Neuronal stem cell (in vitro differentiated cells): ENCODE data around the gene TEX13D.
A peak's percentile ranks its signal among the peaks of the same experiment; 100 is the strongest.

Experiments
- DNase-seq: peaks from one replicate; pipeline ENCODE4 v3.0.0-alpha.2; 2013; ENCODE audit warnings: low spot score
- H2AFZ ChIP-seq: one replicate; pipeline ENCODE4 v1.6.1; 2013; ENCODE audit warnings: mild to moderate bottlenecking, low read length, inconsistent platforms
- H2AK5ac ChIP-seq: 2 replicates; pipeline ENCODE4 v1.6.1; 2013; ENCODE audit warnings: low read depth, mild to moderate bottlenecking, inconsistent platforms, low read length, moderate library complexity, mixed read lengths
- H2BK120ac ChIP-seq: 2 replicates; pipeline ENCODE4 v1.6.1; 2013; ENCODE audit warnings: low read depth, mild to moderate bottlenecking, inconsistent platforms, low read length, moderate library complexity, mixed read lengths
- H2BK12ac ChIP-seq: one replicate; pipeline ENCODE4 v1.6.1; 2013; ENCODE audit warnings: low read length, inconsistent platforms
- H2BK15ac ChIP-seq: 2 replicates; pipeline ENCODE4 v1.6.1; 2013; ENCODE audit warnings: mild to moderate bottlenecking, low read length, inconsistent platforms, mixed read lengths
- H2BK5ac ChIP-seq: one replicate; pipeline ENCODE4 v1.6.1; 2013; ENCODE audit warnings: inconsistent platforms, mild to moderate bottlenecking, low read length, moderate library complexity
- H3K14ac ChIP-seq: one replicate; pipeline ENCODE4 v1.6.1; 2013; ENCODE audit warnings: low read length, inconsistent platforms
- H3K18ac ChIP-seq: 2 replicates; pipeline ENCODE4 v1.6.1; 2013; ENCODE audit warnings: low read length, inconsistent platforms
- H3K23ac ChIP-seq: 2 replicates; pipeline ENCODE4 v1.6.1; 2013; ENCODE audit warnings: low read depth, mild to moderate bottlenecking, mixed read lengths, low read length, inconsistent platforms; ENCODE audit not compliant: poor library complexity
- H3K27ac ChIP-seq: replicated peaks from 3 replicates; pipeline ENCODE4 v1.5.1; 2013; ENCODE audit warnings: low read length, inconsistent platforms
- H3K27me3 ChIP-seq, 3 experiments: 2 replicates each; pipeline ENCODE4 v1.6.1; 2013; ENCODE audit warnings: low read length in 3 of 3, mild to moderate bottlenecking in 2 of 3, inconsistent platforms in 1 of 3, low read depth in 1 of 3, mixed read lengths in 1 of 3, moderate library complexity in 1 of 3; ENCODE audit not compliant: control insufficient read depth in 3 of 3, insufficient read depth in 3 of 3
- H3K36me3 ChIP-seq, 2 donors: replicated peaks in 1 of 2; 2 replicates each; pipeline ENCODE4 v1.6.1; 2013; ENCODE audit warnings: low read length in 2 of 2; ENCODE audit not compliant: control insufficient read depth in 2 of 2, insufficient read depth in 2 of 2
- H3K4ac ChIP-seq: 2 replicates; pipeline ENCODE4 v1.6.1; 2013; ENCODE audit warnings: inconsistent platforms, mild to moderate bottlenecking, low read length, moderate library complexity
- H3K4me1 ChIP-seq, 2 donors: 1 replicate in 1 of 2; 2 replicates in 1 of 2; pipeline ENCODE4 v1.6.1; 2013; ENCODE audit warnings: low read length in 2 of 2, low read depth in 1 of 2; ENCODE audit not compliant: control insufficient read depth in 2 of 2, insufficient read depth in 1 of 2
- H3K4me2 ChIP-seq: one replicate; pipeline ENCODE4 v1.6.1; 2013; ENCODE audit warnings: mild to moderate bottlenecking, low read length, inconsistent platforms; ENCODE audit not compliant: insufficient read depth, poor library complexity, severe bottlenecking
- H3K4me3 ChIP-seq, 2 donors: 2 replicates each; pipeline ENCODE4 v1.5.1; 2013; ENCODE audit warnings: low read length in 2 of 2, mild to moderate bottlenecking in 2 of 2, inconsistent platforms in 1 of 2, moderate library complexity in 1 of 2
- H3K79me1 ChIP-seq: one replicate; pipeline ENCODE4 v1.6.1; 2013; ENCODE audit warnings: low read depth, mild to moderate bottlenecking, inconsistent platforms, low read length, moderate library complexity
- H3K9ac ChIP-seq: one replicate; pipeline ENCODE4 v1.6.1; 2013; ENCODE audit warnings: mild to moderate bottlenecking, low read depth, low read length, inconsistent platforms; ENCODE audit not compliant: poor library complexity
- H3K9me3 ChIP-seq, 2 donors: replicated peaks in 1 of 2; 2 replicates each; pipeline versions ENCODE3 to v1.6.1; 2013; ENCODE audit warnings: low read length in 2 of 2, mild to moderate bottlenecking in 2 of 2, inconsistent platforms in 1 of 2, low read depth in 1 of 2, mixed read lengths in 1 of 2, moderate library complexity in 1 of 2; ENCODE audit not compliant: control insufficient read depth in 2 of 2, insufficient read depth in 1 of 2
- H4K8ac ChIP-seq: one replicate; pipeline ENCODE4 v1.6.1; 2013; ENCODE audit warnings: low read depth, mild to moderate bottlenecking, inconsistent platforms, low read length, moderate library complexity
- H4K91ac ChIP-seq: one replicate; pipeline ENCODE4 v1.6.1; 2013; ENCODE audit warnings: low read length, low read depth, mild to moderate bottlenecking, inconsistent platforms; ENCODE audit not compliant: poor library complexity
- WGBS, 2 donors: extraction: QIAGEN DNeasy Blood & Tissue Kit; methylation state at CpG; one replicate each; pipeline ENCODE4 v1.1.7; 2013; ENCODE audit warnings: missing lambda C conversion rate in 2 of 2, mixed read lengths in 1 of 2; ENCODE audit not compliant: insufficient read length in 2 of 2, insufficient replicate concordance in 1 of 2; ENCODE audit errors: extremely low coverage in 2 of 2; 5-methylcytosine and 5-hydroxymethylcytosine counted together

Gene TEX13D

GRCh38 chrX:124300405-124300804, 32.1 kb upstream of the TEX13D start:
- Histone ChIP-seq H3K4me3 (no peak overlapping the region), H3K4me1 (no peaks in the 10 kb centered on the region), H3K14ac (no peak overlapping the region), H2BK120ac (no peak overlapping the region), H2AK5ac (no peak overlapping the region), H3K4ac (no peak overlapping the region), H3K4me2 (no peak overlapping the region), H3K9ac (no peak overlapping the region), H3K36me3 (no peaks in the 10 kb centered on the region), H3K27me3 (no peaks in the 10 kb centered on the region), H3K23ac (no peak overlapping the region), H2BK5ac (no peak overlapping the region), H2BK15ac (no peak overlapping the region), H4K8ac (no peak overlapping the region), H2AFZ (no peak overlapping the region), H2BK12ac (no peak overlapping the region), H3K27ac (no peak overlapping the region), H4K91ac (no peak overlapping the region), H3K9me3 (no peaks in the 10 kb centered on the region), H3K18ac (no peak overlapping the region), H3K79me1 (no peaks in the 10 kb centered on the region)
- DNase-seq: no peak
- no CpG with 5 or more reads among the region's 4 CpGs for WGBS, 2 donors

DNA sequence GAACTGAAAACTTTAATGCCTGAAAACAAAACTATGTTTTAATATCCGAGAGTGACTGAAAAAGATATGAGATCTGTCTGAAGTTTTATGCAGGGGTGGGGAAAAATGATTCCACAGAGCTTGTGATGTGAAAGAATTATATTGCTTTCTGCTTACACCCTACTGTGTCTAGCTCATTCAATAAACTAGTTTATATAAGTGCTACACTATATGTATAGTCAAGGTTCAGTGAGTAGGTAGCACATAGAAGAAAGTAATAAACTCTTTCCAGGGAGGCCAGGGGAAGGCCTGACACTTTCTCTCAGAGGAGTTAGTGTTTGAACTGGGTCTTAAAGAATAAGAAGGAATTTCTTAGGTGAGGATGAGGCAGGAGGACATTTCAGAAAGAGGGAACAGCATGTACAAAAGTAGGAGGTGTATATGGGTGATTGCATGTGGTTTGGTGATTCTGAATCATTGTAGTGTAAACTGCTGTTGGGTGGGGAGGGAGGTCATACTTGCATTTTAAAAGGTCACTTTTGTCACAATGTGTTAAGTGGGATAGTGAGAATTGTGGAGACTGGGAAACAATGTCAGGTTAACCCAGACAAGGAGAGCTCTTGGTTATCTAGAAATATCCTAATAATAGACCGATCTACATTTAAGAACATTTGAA, 25.1 kb upstream of the TEX13D start:
- H3K4me1 ChIP-seq: no peaks in the 10 kb centered on the region
- no CpG with 5 or more reads among the region's 2 CpGs for WGBS, 2 donors
- H3K4me2 ChIP-seq: no peak overlapping the region
- H3K79me1 ChIP-seq: no peaks in the 10 kb centered on the region
- no peak overlapping the region for H2BK15ac ChIP-seq
- H2AFZ ChIP-seq: no peak overlapping the region
- no peak overlapping the region for H3K18ac ChIP-seq
- no peak overlapping the region for H2BK12ac ChIP-seq
- H3K36me3 ChIP-seq: no peaks in the 10 kb centered on the region
- H3K14ac ChIP-seq: no peak overlapping the region
- H3K27ac ChIP-seq: no peak overlapping the region
- H3K9ac ChIP-seq: no peak overlapping the region
- H3K4me3 ChIP-seq: no peak overlapping the region
- DNase-seq: no peak
- no peak overlapping the region for H2AK5ac ChIP-seq
- no peak overlapping the region for H2BK5ac ChIP-seq
- H3K9me3 ChIP-seq: no peaks in the 10 kb centered on the region
- H3K23ac ChIP-seq: no peak overlapping the region
- no peak overlapping the region for H4K91ac ChIP-seq
- H4K8ac ChIP-seq: no peak overlapping the region
- H2BK120ac ChIP-seq: no peak overlapping the region
- no peaks in the 10 kb centered on the region for H3K27me3 ChIP-seq
- no peak overlapping the region for H3K4ac ChIP-seq

DNA sequence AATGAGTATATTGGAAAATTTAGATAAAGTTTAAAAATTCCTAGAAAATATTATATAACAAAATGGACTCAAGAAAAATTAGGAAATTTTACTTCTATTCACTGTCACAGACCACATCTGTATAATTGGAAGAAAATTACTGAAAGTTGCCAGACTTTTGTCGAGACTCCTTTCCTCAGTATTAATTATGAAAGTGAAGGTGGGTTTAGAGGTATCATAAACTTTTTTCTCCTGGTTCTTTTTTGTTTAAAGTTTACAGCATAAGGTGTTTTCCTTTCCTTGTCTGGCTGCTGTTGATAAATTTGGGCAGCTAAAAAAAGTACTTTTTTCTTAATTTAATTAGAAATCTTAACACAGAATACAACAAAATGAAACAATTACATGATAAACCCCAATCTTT, 6.7 kb upstream of the TEX13D start:
- Histone ChIP-seq H4K8ac (no peak overlapping the region), H3K36me3 (no peaks in the 10 kb centered on the region), H2AFZ (no peak overlapping the region), H3K4me1 (no peaks in the 10 kb centered on the region), H3K9me3 (no peaks in the 10 kb centered on the region), H2BK120ac (no peak overlapping the region), H3K4me2 (no peak overlapping the region), H3K27me3 (no peaks in the 10 kb centered on the region), H3K9ac (no peak overlapping the region), H2AK5ac (no peak overlapping the region), H3K4me3 (no peak overlapping the region), H4K91ac (no peak overlapping the region), H3K27ac (no peak overlapping the region), H3K23ac (no peak overlapping the region), H2BK12ac (no peak overlapping the region), H3K4ac (no peak overlapping the region), H3K79me1 (no peaks in the 10 kb centered on the region), H2BK15ac (no peak overlapping the region), H3K18ac (no peak overlapping the region), H2BK5ac (no peak overlapping the region), H3K14ac (no peak overlapping the region)
- WGBS, 2 donors: no CpG with 5 or more reads among the region's 1 CpG
- DNase-seq: no peak

- Histone ChIP-seq H3K9ac (no peak overlapping the region), H3K14ac (no peak overlapping the region), H3K18ac (no peak overlapping the region), H2AFZ (peak overlapping the region; percentile 40), H3K79me1 (no peaks in the 10 kb centered on the region), H3K27ac (no peak overlapping the region), H3K36me3 (no peaks in the 10 kb centered on the region), H2BK12ac (no peak overlapping the region), H3K23ac (no peak overlapping the region), H3K27me3 (no peaks in the 10 kb centered on the region), H2BK15ac (no peak overlapping the region), H2BK5ac (no peak overlapping the region), H3K4me1 (no peaks in the 10 kb centered on the region), H2AK5ac (no peak overlapping the region), H2BK120ac (no peak overlapping the region), H4K91ac (no peak overlapping the region), H3K9me3 (no peaks in the 10 kb centered on the region), H3K4me3 (no peak overlapping the region), H4K8ac (no peak overlapping the region), H3K4ac (no peak overlapping the region), H3K4me2 (no peak overlapping the region)
- no peak for DNase-seq
- WGBS, 2 donors: 100% methylated on average over 1 of the region's 1 CpG; no CpG with 5 or more reads in 1 of the 2 donors
Observed at GRCh38 chrX:124328765-124329164, 3.7 kb upstream of the TEX13D start.
